Left ventricle myocardium inferior (tissue), 1 donor: ENCODE measurements around the gene B3GNT9. TPM values are rescaled to one million over a fixed set of nuclear protein-coding genes. Genes with fewer than 3 reads are reported as not detected.

Source experiments
- DNase-seq: peaks from one replicate; pipeline ENCODE4 v3.0.0-alpha.2; 2020
- H3K27ac ChIP-seq: fragments of 200-600 bp; replicated peaks from 2 replicates; pipeline ENCODE4 v1.8.0; 2021
- H3K27me3 ChIP-seq: fragments of 200-600 bp; 2 replicates; pipeline ENCODE4 v1.8.0; 2021; ENCODE audit warnings: low read depth
- H3K36me3 ChIP-seq: fragments of 200-600 bp; 2 replicates; pipeline ENCODE4 v1.8.0; 2021
- H3K4me1 ChIP-seq: fragments of 200-600 bp; 2 replicates; pipeline ENCODE4 v1.8.0; 2021
- H3K4me3 ChIP-seq: fragments of 200-600 bp; 2 replicates; pipeline ENCODE4 v1.8.0; 2021; ENCODE audit warnings: mild to moderate bottlenecking, moderate library complexity
- H3K9me3 ChIP-seq: fragments of 200-600 bp; replicated peaks from 2 replicates; pipeline ENCODE4 v1.8.0; 2021
- CTCF ChIP-seq: fragments of 200-600 bp; IDR thresholded peaks from 2 replicates; pipeline ENCODE4 v1.8.0; 2021; ENCODE audit warnings: antibody characterized with exemption, mild to moderate bottlenecking, borderline replicate concordance
- intact Hi-C: fragments of 100-400 bp; cut with micrococcal nuclease; formaldehyde crosslinking; loops from one replicate; pipeline ENCODE4 v1.11.0; 2022
- long read RNA-seq: library from polyadenylated mRNA; unstranded; transcript quantifications from one replicate; pipeline ENCODE4 v2.0.0, GENCODE V29; 2021
- total RNA-seq: library from RNA; stranded (reverse); fragmentation: NEBNext Ultra II Directional; extraction: Animal tissue kit (Norgen Biotek cat#: 25700); gene quantifications from one replicate; pipeline ENCODE4 v1.2.1, GENCODE V29; 2021
- donor health status: DM: no; HTN: yes; CAD: no; lungs with severe emphysema.

B3GNT9 gene
- total RNA-seq = 9.8 TPM
- long read RNA-seq, transcript B3GNT9-201 (2 exons, 2,917 nt) = major isoform, 14 of 24 reads
- long read RNA-seq, partial matches to known transcripts = 0 of 24 reads
- long read RNA-seq, other reads (novel, unspliced or antisense) = 10 of 24 reads

DNA sequence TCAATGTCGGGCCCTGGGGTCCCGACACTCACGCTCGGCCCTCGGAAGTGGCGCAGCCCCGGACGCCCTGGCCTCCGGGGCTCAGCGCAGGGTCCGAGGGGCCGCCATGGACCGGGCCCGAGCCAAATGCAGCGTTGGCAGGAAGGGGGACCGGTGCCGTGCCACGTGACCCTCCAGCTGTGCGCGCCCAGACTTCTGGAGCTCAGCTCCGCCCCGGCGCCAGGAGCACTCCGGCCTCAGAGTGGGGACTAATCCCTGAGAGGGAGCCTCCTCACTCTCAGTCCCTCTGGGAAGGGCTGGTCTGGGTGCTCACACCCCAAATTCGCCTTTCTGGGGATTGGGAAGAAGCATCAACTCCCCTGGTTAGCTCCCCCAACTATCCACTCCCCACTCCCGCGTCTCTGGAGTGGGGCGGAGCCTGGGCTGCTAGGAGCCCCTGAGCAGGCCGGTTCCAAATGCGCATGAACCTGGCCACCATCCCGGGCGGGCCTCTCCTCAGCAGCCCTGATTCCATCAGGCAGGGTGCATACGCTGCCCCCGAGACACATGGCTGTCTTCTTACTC, at the start of gene B3GNT9:
Gene B3GNT9, minus strand, starts transcription at position 166 of the 564 bp plus-strand sequence. CDS start 513 bp downstream, outside the sequence.
- TF ChIP-seq CTCF = no peak

DNA sequence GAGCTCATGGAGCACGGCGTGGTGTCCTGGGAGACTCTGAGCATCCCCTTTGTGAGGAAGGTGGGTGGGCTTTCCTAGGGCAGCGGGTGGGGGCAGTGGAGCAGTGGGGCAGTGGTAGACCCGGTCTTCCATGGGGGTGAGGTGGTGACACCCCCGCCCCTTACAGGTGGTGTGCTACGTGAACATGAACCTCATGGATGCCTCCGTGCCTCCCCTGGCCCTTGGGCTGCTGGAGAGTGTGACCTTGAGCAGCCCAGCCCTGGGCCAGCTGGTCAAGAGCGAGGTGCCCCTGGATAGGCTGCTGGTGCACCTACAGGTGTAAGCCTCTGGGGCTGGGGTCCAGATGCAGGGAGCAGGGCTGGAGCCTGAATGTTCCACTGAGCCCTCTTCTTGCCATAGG, 49.7 kb upstream of the B3GNT9 start:
- Histone ChIP-seq H3K36me3 (peaks cover 62% of the 10 kb centered on the region), H3K9me3 (no peaks in the 10 kb centered on the region), H3K27me3 (no peaks in the 10 kb centered on the region), H3K27ac (no peak overlapping the region), H3K4me1 (peaks cover 23% of the 10 kb centered on the region), H3K4me3 (no peak overlapping the region)
- no peak for DNase-seq
- TF ChIP-seq CTCF = no peak
- intact Hi-C loops = no loop called here

More for the DNA sequence above, at the start of gene B3GNT9:
- Histone ChIP-seq H3K27me3 (peaks cover 12% of the 10 kb centered on the region), H3K4me1 (peaks cover 34% of the 10 kb centered on the region), H3K36me3 (peaks cover 22% of the 10 kb centered on the region), H3K27ac (peak within 1 kb of the TSS; percentile 82), H3K9me3 (no peaks in the 10 kb centered on the region), H3K4me3 (peak within 1 kb of the TSS; percentile 75)
- intact Hi-C loops = loop anchor here (5.0 kb wide), 1 partner anchor 174 kb away; no protein-coding TSS in a partner anchor
- peak; percentile 82 for DNase-seq

DNA sequence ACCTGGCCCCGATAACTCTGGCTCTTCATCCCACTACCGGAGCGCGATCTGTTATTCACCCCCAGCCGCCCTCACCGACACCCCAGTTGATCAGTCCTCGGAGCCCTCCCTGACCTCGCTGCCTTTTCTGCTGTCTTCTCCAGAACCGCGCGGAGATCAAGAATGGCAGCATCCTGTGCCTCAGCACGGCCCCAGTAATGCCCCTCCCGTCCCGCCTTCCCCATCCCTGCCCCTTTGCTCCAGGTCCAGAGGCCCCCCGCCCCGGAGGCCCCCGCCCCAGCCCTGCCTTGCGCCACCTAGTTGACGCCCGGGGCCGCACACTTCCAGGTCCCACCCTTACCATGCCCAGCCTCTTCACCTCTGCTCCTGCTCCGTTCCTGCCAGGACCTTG, 49.0 kb upstream of the B3GNT9 start:
- Histone ChIP-seq H3K27ac (no peak overlapping the region), H3K27me3 (no peaks in the 10 kb centered on the region), H3K36me3 (peaks cover 69% of the 10 kb centered on the region), H3K9me3 (no peaks in the 10 kb centered on the region), H3K4me1 (peaks cover 23% of the 10 kb centered on the region), H3K4me3 (no peak overlapping the region)
- DNase-seq = no peak
- no peak for TF ChIP-seq CTCF
- intact Hi-C loops = no loop called here

DNA sequence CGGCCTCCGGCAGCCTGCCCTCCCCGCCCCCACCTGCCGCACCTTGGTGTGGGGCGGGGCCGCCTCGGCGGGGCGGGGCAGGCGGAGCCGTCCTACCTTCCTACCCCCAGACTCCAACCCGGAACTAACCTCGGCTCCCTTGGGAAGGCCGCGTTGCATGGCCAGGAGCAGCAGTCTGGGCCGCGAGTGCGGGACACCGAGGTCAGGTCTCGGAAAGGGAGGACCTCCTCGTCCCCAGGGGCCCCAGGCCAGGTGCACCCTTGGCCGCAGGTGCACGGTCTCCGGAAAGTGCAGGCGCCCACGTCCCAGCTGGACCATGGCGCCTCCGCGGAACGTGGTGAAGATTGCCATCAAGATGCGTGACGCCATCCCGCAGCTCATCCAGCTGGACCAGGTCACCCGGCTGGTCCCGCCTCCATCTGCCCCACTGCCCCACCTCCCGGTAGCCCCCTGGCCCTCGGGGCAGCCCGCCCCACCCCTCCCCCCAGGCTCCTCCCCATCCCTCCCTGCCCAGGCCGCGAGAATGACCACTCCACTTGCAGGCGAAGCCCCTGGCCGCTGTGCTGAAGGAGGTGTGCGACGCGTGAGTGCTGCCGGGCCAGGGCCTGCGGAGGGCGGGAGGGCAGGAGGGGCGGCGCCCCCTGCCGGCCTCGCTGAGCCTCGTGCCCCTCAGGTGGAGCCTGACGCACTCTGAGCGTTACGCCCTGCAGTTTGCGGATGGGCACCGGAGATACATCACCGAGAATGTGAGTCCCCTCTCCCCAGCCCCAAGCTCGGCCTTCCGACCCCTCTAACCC, 48.4 kb upstream of the B3GNT9 start, which contains the start of gene ELMO3:
Gene ELMO3, plus strand, starts transcription at position 121 of the 797 bp plus-strand sequence. Its CDS starts 196 bp downstream, at position 317.
- no peak within 1 kb of the TSS for H3K4me3 ChIP-seq
- H3K4me1 ChIP-seq = peaks cover 27% of the 10 kb centered on the region
- no peak within 1 kb of the TSS for H3K27ac ChIP-seq
- intact Hi-C loops = no loop called here
- no peaks in the 10 kb centered on the region for H3K9me3 ChIP-seq
- peak; percentile 26 for TF ChIP-seq CTCF
- no peak for DNase-seq
- peaks cover 75% of the 10 kb centered on the region for H3K36me3 ChIP-seq
- no peaks in the 10 kb centered on the region for H3K27me3 ChIP-seq

GRCh38 chr16:67198238-67198734, 47.5 kb upstream of the B3GNT9 start:
- intact Hi-C loops = no loop called here
- Histone ChIP-seq H3K4me1 (peaks cover 36% of the 10 kb centered on the region), H3K27me3 (no peaks in the 10 kb centered on the region), H3K9me3 (no peaks in the 10 kb centered on the region), H3K4me3 (no peak overlapping the region), H3K27ac (no peak overlapping the region), H3K36me3 (peaks cover 72% of the 10 kb centered on the region)
- peak; percentile 68 for TF ChIP-seq CTCF
- DNase-seq = no peak
